Peyer's patch (tissue), 4 donors: ENCODE measurements around the gene RARS1.

Experiments used
- CTCF ChIP-seq, 6 experiments: fragments of 450-650 bp in 4 of 6; fragments of 200-600 bp in 2 of 6; sonication (generic) in 1 of 6; IDR thresholded peaks; one replicate each; pipeline ENCODE4 v1.5.1; 2017 to 2019; ENCODE audit warnings: antibody characterized with exemption in 6 of 6, mild to moderate bottlenecking in 3 of 6, moderate library complexity in 1 of 6
- POLR2A ChIP-seq, 2 donors: fragments of 450-650 bp; IDR thresholded peaks; one replicate each; pipeline ENCODE4 v1.5.1; 2017; ENCODE audit warnings: antibody characterized with exemption in 2 of 2, mild to moderate bottlenecking in 2 of 2, moderate library complexity in 2 of 2

- no peak for TF ChIP-seq CTCF (IDR thresholded peaks at IDR 0.05)
- TF ChIP-seq POLR2A (IDR thresholded peaks at IDR 0.05) = no peak
Measured at GRCh38 chr5:168502563-168503237, 16.4 kb downstream of the RARS1 start.
